Adrenal gland (tissue), 12 donors: ENCODE results near the gene HOXD13. TPM values are rescaled to one million over a fixed set of nuclear protein-coding genes. Genes with fewer than 3 reads are reported as not detected.
A peak's percentile ranks its signal among the peaks of the same experiment; 100 is the strongest.

Experiments
- DNase-seq, 7 donors: peaks; one replicate each; pipeline ENCODE4 v3.0.0-alpha.2; 2019 to 2020
- H3K27ac ChIP-seq, 5 donors: fragments of 200-600 bp; sonication (generic) in 4 of 5; 1 replicate in 3 of 5; 2 replicates in 2 of 5; pipeline versions ENCODE4 v1.5.1 to v1.8.0; 2016 to 2020; ENCODE audit warnings: mild to moderate bottlenecking in 1 of 5
- H3K27me3 ChIP-seq: fragments of 200-600 bp; 2 replicates; pipeline ENCODE4 v1.8.0; 2021
- H3K36me3 ChIP-seq, 2 donors: fragments of 200-600 bp; replicated peaks in 1 of 2; 1 replicate in 1 of 2; 2 replicates in 1 of 2; pipeline versions ENCODE4 v1.5.1 to v1.8.0; 2018 to 2022
- H3K4me1 ChIP-seq, 2 donors: fragments of 200-600 bp; replicated peaks in 1 of 2; 1 replicate in 1 of 2; 2 replicates in 1 of 2; pipeline versions ENCODE4 v1.5.1 to v1.8.0; 2018 to 2021
- H3K4me3 ChIP-seq, 4 donors: fragments of 200-600 bp; sonication (generic) in 3 of 4; one replicate each; pipeline ENCODE4 v1.5.1; 2016 to 2018
- H3K9me3 ChIP-seq, 3 donors: fragments of 200-600 bp; sonication (generic) in 1 of 3; replicated peaks in 1 of 3; 1 replicate in 2 of 3; 2 replicates in 1 of 3; pipeline versions ENCODE4 v1.5.1 to v1.8.0; 2016 to 2021
- CTCF ChIP-seq, 6 experiments: fragments of 450-650 bp in 4 of 6; fragments of 200-600 bp in 2 of 6; sonication (generic) in 1 of 6; IDR thresholded peaks; 1 replicate in 5 of 6; 2 replicates in 1 of 6; pipeline versions ENCODE4 v1.5.1 to v1.8.0; 2016 to 2021; ENCODE audit warnings: antibody characterized with exemption in 6 of 6, mild to moderate bottlenecking in 2 of 6, moderate library complexity in 1 of 6
- POLR2A ChIP-seq, 2 donors: fragments of 450-650 bp; IDR thresholded peaks; one replicate each; pipeline ENCODE4 v1.6.1; 2017; ENCODE audit warnings: antibody characterized with exemption in 2 of 2, mild to moderate bottlenecking in 2 of 2, moderate library complexity in 1 of 2
- WGBS, 4 donors: extraction: QIAGEN DNeasy Blood & Tissue Kit in 2 of 4; methylation state at CpG; one replicate each; pipeline versions ENCODE4 v1.1.5 to v1.1.7; 2013 to 2017; 5-methylcytosine and 5-hydroxymethylcytosine counted together
- intact Hi-C, 2 donors: fragments of 100-400 bp; cut with DNase I; formaldehyde crosslinking; loops; one replicate each; pipeline versions ENCODE4 v1.14.1 to v1.15.0; 2022 to 2023
- polyA plus RNA-seq, 3 donors: library from polyadenylated mRNA; stranded (reverse); fragments of 200-250 nt in 2 of 3; fragments of 350-450 nt in 1 of 3; fragmentation: Illumina TruSeq in 1 of 3; extraction: RNeasy Lipid Tissue Mini Kit (QIAGEN cat#74804) in 1 of 3; gene quantifications; one replicate each; pipeline ENCODE4 v1.2.3, GENCODE V29; 2013 to 2014
- total RNA-seq, 9 donors: library from RNA; depleted of rRNA in 4 of 9; stranded (reverse); fragments of >200 nt in 4 of 9; fragments of 120-200 nt in 1 of 9; fragmentation: NEBNext Ultra II Directional in 1 of 9; extraction: Animal tissue kit (Norgen Biotek cat#: 25700) in 1 of 9; gene quantifications; one replicate each; pipeline versions ENCODE4 v1.1.0 to v1.2.4, GENCODE V29; 2013 to 2023
- donor health status: healthy with polysubstance abuse.
- donor health status: Bipolar disorder and iron deficiency.
- donor health status: DM: yes; HTN: yes; CAD: no.
- donor health status: DM: no; HTN: no; CAD: no.
- donor health status: DM: no; HTN: no; CAD: no.
- donor health status: DM: yes; HTN: yes; CAD: no.

Gene HOXD13
- total and polyA plus RNA-seq, 12 donors: not detected

DNA sequence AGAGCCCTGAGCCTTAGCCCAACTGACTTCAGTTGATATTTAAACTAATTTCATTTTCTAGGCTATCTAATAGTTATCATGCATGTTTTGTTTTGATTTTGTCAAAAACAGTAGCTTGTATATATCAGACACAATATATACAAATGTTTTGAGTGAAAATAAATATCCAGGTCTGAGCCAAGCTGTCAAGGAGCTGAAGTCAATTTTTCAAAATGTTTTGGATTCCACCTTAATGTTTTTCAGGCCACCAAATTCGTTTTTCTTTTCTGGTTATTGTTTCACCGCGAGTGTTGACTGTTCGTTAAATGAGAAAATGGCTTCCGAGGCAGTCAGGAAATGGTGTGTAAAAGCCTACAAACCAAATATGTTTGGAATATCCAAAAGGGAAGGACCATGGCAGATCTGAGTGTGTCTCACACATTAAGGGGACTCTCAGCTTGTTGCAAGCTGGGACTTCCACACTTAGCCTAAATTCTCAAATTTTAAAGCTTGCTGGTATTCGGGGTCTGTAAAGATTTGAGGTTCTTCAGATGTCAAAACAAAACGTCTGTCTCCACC, 9.9 kb downstream of the HOXD13 start:
- Histone ChIP-seq H3K27me3 (peaks cover 98% of the 10 kb centered on the region), H3K27ac (no peak overlapping the region), H3K36me3 (no peaks in the 10 kb centered on the region), H3K4me1 (peaks cover 7 to 23% of the 10 kb centered on the region in 2 donors), H3K4me3 (no peak overlapping the region), H3K9me3 (no peaks in the 10 kb centered on the region)
- no peak for DNase-seq
- WGBS, 4 donors: 15 to 30% (median 27%) methylated on average over 7 of the region's 7 CpGs
- no peak for TF ChIP-seq POLR2A (IDR thresholded peaks at IDR 0.05)
- no peak for TF ChIP-seq CTCF (IDR thresholded peaks at IDR 0.05)
- intact Hi-C loops: no loop called here

- intact Hi-C loops: no loop called here
- H3K9me3 ChIP-seq: no peaks in the 10 kb centered on the region
- no peaks in the 10 kb centered on the region for H3K36me3 ChIP-seq
- 37 to 44% (median 39%) methylated on average over 7 of the region's 7 CpGs for WGBS, 4 donors
- peaks cover 96% of the 10 kb centered on the region for H3K27me3 ChIP-seq
- no peak overlapping the region for H3K27ac ChIP-seq
- DNase-seq: no peak
- H3K4me1 ChIP-seq: peaks cover 7 to 19% of the 10 kb centered on the region in 2 donors
- no peak overlapping the region for H3K4me3 ChIP-seq
- TF ChIP-seq CTCF (IDR thresholded peaks at IDR 0.05) (no peak), POLR2A (IDR thresholded peaks at IDR 0.05) (no peak)
Measured at GRCh38 chr2:176103194-176103593, 10.7 kb downstream of the HOXD13 start.

DNA sequence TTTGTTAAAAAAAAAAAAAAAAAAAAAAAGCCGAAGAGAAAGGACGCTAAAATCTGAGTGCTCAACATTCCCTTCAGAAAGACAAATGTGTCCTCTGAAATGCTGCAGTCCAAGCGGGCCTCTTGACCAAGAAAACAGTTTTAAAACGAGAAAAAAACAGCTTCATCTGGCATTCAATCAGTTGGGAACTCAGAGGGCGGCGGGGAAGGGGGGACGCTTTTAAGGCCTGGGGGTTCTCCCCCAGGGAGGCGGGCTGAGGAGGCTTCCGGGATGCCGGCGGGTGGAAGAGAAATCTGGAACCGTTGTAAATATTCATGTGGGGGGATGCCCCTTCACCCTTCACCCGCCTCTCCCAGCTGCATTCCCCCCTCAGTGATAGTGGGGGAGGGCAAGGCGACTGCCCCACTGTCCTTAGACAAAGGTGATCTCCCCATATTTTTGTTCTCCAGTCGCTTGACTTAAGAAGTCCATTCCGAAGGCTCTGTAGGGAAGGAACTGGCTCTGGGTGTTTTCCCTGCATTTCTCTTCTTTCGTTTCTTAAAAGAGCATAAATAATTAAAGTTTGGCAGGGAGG, 11.3 kb downstream of the HOXD13 start:
- no peak overlapping the region for H3K27ac ChIP-seq
- no peak for DNase-seq
- no peaks in the 10 kb centered on the region for H3K9me3 ChIP-seq
- H3K36me3 ChIP-seq: no peaks in the 10 kb centered on the region
- peaks cover 96% of the 10 kb centered on the region for H3K27me3 ChIP-seq
- 9 to 12% (median 10%) methylated on average over 17 of the region's 17 CpGs for WGBS, 4 donors
- intact Hi-C loops: no loop called here
- no peak overlapping the region for H3K4me3 ChIP-seq
- H3K4me1 ChIP-seq: peaks cover 7 to 19% of the 10 kb centered on the region in 2 donors
- TF ChIP-seq POLR2A (IDR thresholded peaks at IDR 0.05) (no peak), CTCF (IDR thresholded peaks at IDR 0.05) (no peak)

DNA sequence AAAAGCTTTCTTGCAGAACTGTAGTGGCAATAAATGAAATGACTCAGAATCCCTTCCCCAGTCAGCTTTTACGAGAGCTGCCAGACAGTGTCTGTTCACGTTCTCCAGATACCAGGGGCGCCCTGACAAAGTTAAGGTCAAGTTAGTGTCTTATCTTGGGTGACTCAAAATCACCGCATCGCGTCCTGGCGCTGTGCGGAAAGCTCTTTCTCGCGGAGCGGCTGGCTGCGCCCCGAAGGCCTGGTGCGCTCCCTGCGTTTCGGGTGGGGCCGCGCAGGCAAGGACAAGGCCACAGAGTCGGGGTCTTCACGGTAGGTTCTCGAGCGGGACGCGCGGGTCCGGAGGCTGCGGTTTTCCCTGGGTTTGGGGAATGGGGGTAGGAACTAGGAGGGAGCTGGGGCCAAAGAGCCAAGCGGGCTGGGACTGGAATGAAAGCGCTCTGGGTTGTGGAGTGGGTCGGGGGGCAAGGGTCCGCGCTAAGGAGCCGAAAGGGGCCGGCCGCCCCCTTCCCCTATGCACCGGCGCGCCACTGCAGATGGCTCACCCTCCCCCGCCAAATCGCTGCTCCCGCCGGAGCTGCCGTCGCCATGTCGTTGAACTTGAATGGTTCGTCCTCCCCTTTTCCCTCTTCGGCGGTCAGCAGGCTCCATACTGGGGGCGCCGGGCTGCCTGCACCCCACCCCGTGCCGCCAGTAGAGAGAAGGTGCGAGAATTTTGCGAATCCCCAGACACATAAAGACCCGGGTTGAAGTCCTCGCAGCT, 12.0 kb downstream of the HOXD13 start:
- H3K36me3 ChIP-seq: no peaks in the 10 kb centered on the region
- H3K4me3 ChIP-seq: no peak overlapping the region
- no peaks in the 10 kb centered on the region for H3K9me3 ChIP-seq
- DNase-seq: peak in 6 of 7 donors; percentile 55 to 82 (median 64)
- WGBS, 4 donors: 4 to 13% (median 8%) methylated on average over 26 to 56 of the region's 56 CpGs
- peaks cover 96% of the 10 kb centered on the region for H3K27me3 ChIP-seq
- intact Hi-C loops: no loop called here
- no peak overlapping the region for H3K27ac ChIP-seq
- TF ChIP-seq CTCF (IDR thresholded peaks at IDR 0.05) (no peak), POLR2A (IDR thresholded peaks at IDR 0.05) (no peak)
- peaks cover 7 to 19% of the 10 kb centered on the region in 2 donors for H3K4me1 ChIP-seq
